ENCODE data around the gene MYBL2.

DNA sequence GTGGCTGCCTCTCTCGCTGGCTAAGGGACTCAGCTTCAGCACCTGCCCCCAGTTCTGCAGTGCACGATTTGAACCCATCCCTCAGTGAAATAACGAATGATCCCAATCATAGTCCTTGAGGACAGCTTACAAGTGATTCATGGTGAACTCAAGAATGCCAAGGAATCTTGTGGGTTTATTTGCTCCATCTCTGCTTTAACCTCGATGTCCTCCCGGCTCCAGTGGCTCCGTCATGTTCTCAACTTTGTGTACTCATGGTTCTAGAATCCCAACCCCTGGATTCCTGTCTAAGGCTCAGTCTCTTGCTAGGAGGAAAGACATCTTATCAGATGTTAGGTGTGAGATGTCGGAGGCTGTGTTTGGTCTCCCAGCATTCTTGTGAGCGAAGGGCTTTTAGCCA, 88.9 kb downstream of the MYBL2 start:
- no peak for TF ChIP-seq POLR2A (IDR thresholded peaks at IDR 0.05; ENCODE audit: low read depth, low read length)
- no peak for TF ChIP-seq TAF1 (IDR thresholded peaks at IDR 0.05; ENCODE audit: borderline replicate concordance, low read depth, low read length)

All from GM12892 (cell line).